Cardiac muscle cell (in vitro differentiated cells and primary cell): ENCODE results near the gene CENPP. TPM values are rescaled to one million over a fixed set of nuclear protein-coding genes. Genes with fewer than 3 reads are reported as not detected.
A peak's percentile ranks its signal among the peaks of the same experiment; 100 is the strongest.

Experiments used
- DNase-seq, 2 donors: peaks; one replicate each; pipeline versions ENCODE4 v3.0.0 to v3.0.0-alpha.2; 2010 to 2017; ENCODE audit warnings: low read depth in 1 of 2, low spot score in 1 of 2
- H3K27ac ChIP-seq: fragments of 200-600 bp; sonication (generic); 2 replicates; pipeline ENCODE4 v1.5.1; 2016
- H3K27me3 ChIP-seq: fragments of 200-600 bp; sonication (generic); 2 replicates; pipeline ENCODE4 v1.6.0; 2016; ENCODE audit warnings: control low read depth
- H3K36me3 ChIP-seq: fragments of 200-600 bp; sonication (generic); 2 replicates; pipeline ENCODE4 v1.5.1; 2016; ENCODE audit warnings: control low read depth
- H3K4me1 ChIP-seq: fragments of 200-600 bp; sonication (generic); 2 replicates; pipeline ENCODE4 v1.8.1; 2017; ENCODE audit warnings: low read depth, mild to moderate bottlenecking, mixed run types
- H3K4me3 ChIP-seq: fragments of 200-600 bp; sonication (generic); 2 replicates; pipeline ENCODE4 v1.5.1; 2016; ENCODE audit warnings: mild to moderate bottlenecking
- H3K9me3 ChIP-seq: fragments of 200-600 bp; sonication (generic); 2 replicates; pipeline ENCODE4 v1.5.1; 2017; ENCODE audit warnings: low read depth, mild to moderate bottlenecking, control low read depth
- polyA plus RNA-seq: library from polyadenylated mRNA; unstranded; fragments of >200 nt; fragmentation: Nextera tagmentation; extraction: Ambion mirVana; gene quantifications from 2 replicates; pipeline ENCODE4 v1.2.1, GENCODE V29; 2016
- total RNA-seq: library from RNA; depleted of rRNA; stranded (reverse); fragments of >200 nt; gene quantifications from 2 replicates; pipeline ENCODE4 v1.2.3, GENCODE V29; 2016
- TF ChIP-seq, protein P1 (sequence below): IDR thresholded peaks from 2 replicates; pipeline ENCODE4 v1.5.1; 2012; ENCODE audit warnings: low read depth, mild to moderate bottlenecking, low read length

CENPP gene
- total and polyA plus RNA-seq, 2 experiments from 2014 or later, result 1.6 to 5.0 TPM

DNA sequence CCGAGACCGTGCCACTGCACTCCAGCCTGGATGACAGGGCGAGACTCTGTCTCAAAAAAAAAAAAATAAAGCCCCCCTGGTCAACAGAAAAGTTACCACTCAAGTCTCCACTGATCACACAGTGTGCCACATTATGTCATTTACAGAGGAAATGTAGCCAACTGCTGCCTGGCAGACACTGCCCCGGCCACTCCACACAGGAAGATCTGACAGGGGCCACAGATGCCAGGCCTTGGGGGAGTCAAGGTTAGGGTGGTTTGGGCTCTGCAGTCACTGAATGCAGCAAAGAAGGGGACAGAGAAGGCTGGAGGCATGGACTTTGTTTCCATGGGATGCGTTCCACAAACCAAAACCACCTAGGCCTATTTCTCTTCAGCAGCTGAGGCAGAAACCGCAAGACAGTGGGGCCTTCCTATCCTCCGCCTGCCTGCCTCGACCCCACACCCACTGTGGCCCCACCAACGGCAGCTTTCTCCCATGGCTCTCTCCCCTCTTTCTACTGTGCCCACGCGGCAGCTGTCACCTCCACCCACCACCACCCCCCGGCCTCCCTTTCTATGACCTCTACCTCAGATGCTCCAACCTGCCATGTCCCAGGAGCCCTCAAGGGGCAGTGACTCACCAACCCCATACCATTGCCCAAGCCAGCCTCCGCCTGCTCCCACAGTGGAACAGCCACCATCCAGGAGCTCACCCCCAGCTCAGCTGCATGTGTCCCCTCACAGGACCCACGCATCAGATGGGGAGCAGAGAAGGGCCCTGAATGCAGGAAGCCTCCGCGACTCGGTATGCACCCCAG lies 331.7 kb downstream of the CENPP start:
- no peaks in the 10 kb centered on the region for H3K36me3 ChIP-seq
- TF ChIP-seq, protein P1, sequence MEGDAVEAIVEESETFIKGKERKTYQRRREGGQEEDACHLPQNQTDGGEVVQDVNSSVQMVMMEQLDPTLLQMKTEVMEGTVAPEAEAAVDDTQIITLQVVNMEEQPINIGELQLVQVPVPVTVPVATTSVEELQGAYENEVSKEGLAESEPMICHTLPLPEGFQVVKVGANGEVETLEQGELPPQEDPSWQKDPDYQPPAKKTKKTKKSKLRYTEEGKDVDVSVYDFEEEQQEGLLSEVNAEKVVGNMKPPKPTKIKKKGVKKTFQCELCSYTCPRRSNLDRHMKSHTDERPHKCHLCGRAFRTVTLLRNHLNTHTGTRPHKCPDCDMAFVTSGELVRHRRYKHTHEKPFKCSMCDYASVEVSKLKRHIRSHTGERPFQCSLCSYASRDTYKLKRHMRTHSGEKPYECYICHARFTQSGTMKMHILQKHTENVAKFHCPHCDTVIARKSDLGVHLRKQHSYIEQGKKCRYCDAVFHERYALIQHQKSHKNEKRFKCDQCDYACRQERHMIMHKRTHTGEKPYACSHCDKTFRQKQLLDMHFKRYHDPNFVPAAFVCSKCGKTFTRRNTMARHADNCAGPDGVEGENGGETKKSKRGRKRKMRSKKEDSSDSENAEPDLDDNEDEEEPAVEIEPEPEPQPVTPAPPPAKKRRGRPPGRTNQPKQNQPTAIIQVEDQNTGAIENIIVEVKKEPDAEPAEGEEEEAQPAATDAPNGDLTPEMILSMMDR, result no peak
- H3K4me3 ChIP-seq, result no peak overlapping the region
- no peaks in the 10 kb centered on the region for H3K9me3 ChIP-seq
- no peak overlapping the region for H3K27ac ChIP-seq
- DNase-seq, result no peak
- no peaks in the 10 kb centered on the region for H3K4me1 ChIP-seq
- no peaks in the 10 kb centered on the region for H3K27me3 ChIP-seq

DNA sequence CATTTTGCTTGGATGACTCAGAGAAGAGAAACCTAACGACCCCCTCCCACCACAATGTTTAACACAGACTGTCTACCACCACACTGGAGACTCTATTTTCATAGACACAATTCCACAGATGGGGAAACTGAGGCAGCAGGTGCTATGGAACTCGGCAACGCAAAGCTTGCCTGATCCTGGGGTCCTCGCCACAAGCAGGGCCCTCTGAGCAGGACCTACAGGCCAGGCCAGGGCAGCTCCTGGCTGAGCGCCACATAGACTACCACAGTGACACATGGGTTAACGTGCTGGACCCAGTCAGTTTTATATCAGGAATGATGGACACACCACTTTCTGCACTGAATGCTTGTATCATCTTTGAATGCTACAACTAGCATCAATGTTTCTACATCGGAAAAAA lies 332.4 kb downstream of the CENPP start:
- Histone ChIP-seq H3K4me3 (no peak overlapping the region), H3K27ac (no peak overlapping the region), H3K36me3 (no peaks in the 10 kb centered on the region), H3K4me1 (no peaks in the 10 kb centered on the region), H3K27me3 (no peaks in the 10 kb centered on the region), H3K9me3 (no peaks in the 10 kb centered on the region)
- TF ChIP-seq, protein P1, result no peak
- DNase-seq, result no peak

DNA sequence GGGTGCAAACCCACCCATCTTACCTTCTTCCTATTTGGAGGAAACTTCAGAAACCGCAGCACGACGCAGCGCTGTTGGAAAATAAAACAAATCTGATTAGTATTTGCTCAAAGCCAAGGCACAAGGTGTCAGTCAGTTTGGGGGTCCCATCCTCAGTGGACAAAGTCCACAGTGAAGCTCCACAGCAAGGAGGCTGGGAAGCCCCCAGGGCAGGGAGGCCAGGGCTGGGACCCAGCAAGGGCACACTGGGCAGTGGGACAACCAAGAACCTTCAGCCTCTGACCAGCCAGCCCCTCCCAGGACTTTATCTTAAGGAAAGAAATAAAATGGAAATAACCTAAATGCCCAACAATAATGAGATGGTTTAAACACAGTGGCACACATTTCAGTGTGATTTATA lies 332.9 kb downstream of the CENPP start:
- Histone ChIP-seq H3K4me1 (no peaks in the 10 kb centered on the region), H3K36me3 (no peaks in the 10 kb centered on the region), H3K27ac (no peak overlapping the region), H3K9me3 (no peaks in the 10 kb centered on the region), H3K4me3 (no peak overlapping the region), H3K27me3 (no peaks in the 10 kb centered on the region)
- TF ChIP-seq, protein P1, result no peak
- no peak for DNase-seq

DNA sequence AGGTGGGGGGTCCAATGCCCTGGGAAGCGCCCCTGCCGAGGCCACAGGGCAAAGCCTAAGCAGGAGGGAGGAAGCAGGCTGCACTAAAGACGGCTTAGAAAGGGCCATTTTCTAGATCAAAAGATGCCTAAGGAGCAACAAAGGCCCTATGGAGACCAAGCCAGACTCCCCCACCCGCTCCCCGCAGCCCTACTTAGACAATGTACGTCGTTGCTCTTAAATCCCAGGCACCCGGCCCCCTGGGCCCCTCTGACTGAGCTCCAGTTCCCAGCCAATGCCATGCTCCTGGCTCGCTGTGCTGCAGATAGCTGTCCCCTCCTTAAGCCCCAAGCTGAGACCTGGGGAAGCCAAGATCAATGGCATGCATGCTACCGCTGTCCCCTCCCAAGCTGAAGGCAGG lies 333.8 kb downstream of the CENPP start:
- H3K27ac ChIP-seq, result no peak overlapping the region
- DNase-seq, result peak in 1 of 2 donors; percentile 11
- H3K4me1 ChIP-seq, result no peaks in the 10 kb centered on the region
- no peak overlapping the region for H3K4me3 ChIP-seq
- no peaks in the 10 kb centered on the region for H3K36me3 ChIP-seq
- no peaks in the 10 kb centered on the region for H3K9me3 ChIP-seq
- TF ChIP-seq, protein P1, result no peak
- no peaks in the 10 kb centered on the region for H3K27me3 ChIP-seq

DNA sequence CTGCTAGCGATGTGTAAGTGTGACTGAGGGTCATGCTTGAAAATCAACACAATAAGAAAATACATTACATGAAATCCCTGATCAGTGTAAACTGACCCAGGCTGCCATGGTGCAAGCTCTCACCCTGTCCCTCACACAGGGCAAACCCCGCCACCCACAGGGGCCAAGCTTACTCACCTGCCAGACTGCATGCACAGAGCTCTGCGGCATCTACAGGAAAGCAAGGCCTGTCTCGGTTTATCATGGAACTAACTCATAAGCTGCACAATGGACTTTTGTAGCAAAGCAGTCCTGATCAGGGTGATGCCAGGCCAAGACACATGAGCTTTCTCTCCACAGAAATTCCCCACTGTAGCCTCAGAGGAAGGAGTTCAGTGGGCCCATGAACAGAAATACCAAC lies 334.5 kb downstream of the CENPP start:
- DNase-seq, result no peak
- Histone ChIP-seq H3K4me3 (no peak overlapping the region), H3K9me3 (no peaks in the 10 kb centered on the region), H3K27ac (no peak overlapping the region), H3K36me3 (no peaks in the 10 kb centered on the region), H3K4me1 (no peaks in the 10 kb centered on the region), H3K27me3 (no peaks in the 10 kb centered on the region)
- TF ChIP-seq, protein P1, result no peak
